A673 (cell line): Measurements from ENCODE around the gene CALCA. TPM values are rescaled to one million over a fixed set of nuclear protein-coding genes. Genes with fewer than 3 reads are reported as not detected.

ENCODE experiments used
- BruUV-seq: library from RNA; stranded (reverse); fragments of 400-500 nt; replicated peaks from 2 replicates; lab custom pipeline; 2021; lab: Mats Ljungman, UMichigan
- CTCF ChIA-PET: fragments of 300-600 bp; sonication (Branson Sonifier 250); formaldehyde crosslinking; loops from one replicate; lab custom pipeline; 2022; ENCODE audit warnings: antibody characterized with exemption; lab: Charles Lee
- POLR2A ChIA-PET: fragments of 300-600 bp; sonication (Branson Sonifier 250); formaldehyde crosslinking; loops from one replicate; lab custom pipeline; 2022; ENCODE audit warnings: antibody characterized with exemption; ENCODE audit not compliant: low non-redundant PET; lab: Charles Lee
- DNase-seq: peaks from one replicate; pipeline ENCODE4 v3.0.0-alpha.2; 2015; ENCODE audit warnings: low spot score
- H3K27ac ChIP-seq: fragments of 200-600 bp; sonication (generic); 2 replicates; pipeline ENCODE4 v1.5.1; 2016; ENCODE audit warnings: mixed run types, low read depth, mild to moderate bottlenecking, mixed read lengths, antibody characterized with exemption, low read length; ENCODE audit not compliant: poor library complexity, severe bottlenecking
- H3K27me3 ChIP-seq: fragments of 200-600 bp; sonication (generic); replicated peaks from 2 replicates; pipeline ENCODE4 v1.6.1; 2017; ENCODE audit warnings: mixed run types, low read depth, mild to moderate bottlenecking, mixed read lengths, antibody characterized with exemption, low read length; ENCODE audit not compliant: insufficient read depth, poor library complexity
- H3K36me3 ChIP-seq: fragments of 200-600 bp; sonication (generic); 2 replicates; pipeline ENCODE4 v1.6.1; 2016; ENCODE audit warnings: mixed run types, mild to moderate bottlenecking, mixed read lengths, antibody characterized with exemption, low read length; ENCODE audit not compliant: insufficient read depth, poor library complexity, severe bottlenecking
- H3K4me1 ChIP-seq: fragments of 200-600 bp; sonication (generic); 2 replicates; pipeline ENCODE4 v1.6.1; 2017; ENCODE audit warnings: mixed run types, mild to moderate bottlenecking, mixed read lengths, antibody characterized with exemption, low read length; ENCODE audit not compliant: insufficient read depth, poor library complexity, severe bottlenecking
- H3K4me3 ChIP-seq: fragments of 200-600 bp; sonication (generic); 2 replicates; pipeline ENCODE4 v1.5.1; 2016; ENCODE audit warnings: low read depth, mixed run types, mild to moderate bottlenecking, mixed read lengths, low read length; ENCODE audit not compliant: poor library complexity, severe bottlenecking
- H3K9me3 ChIP-seq: fragments of 200-600 bp; sonication (generic); 2 replicates; pipeline ENCODE4 v1.6.1; 2016; ENCODE audit warnings: mixed run types, low read depth, mild to moderate bottlenecking, mixed read lengths, antibody characterized with exemption, low read length; ENCODE audit not compliant: poor library complexity, severe bottlenecking
- EZH2 ChIP-seq: fragments of 200-600 bp; sonication (generic); IDR thresholded peaks from 2 replicates; pipeline ENCODE4 v1.6.1; 2017; ENCODE audit warnings: borderline replicate concordance, low read depth, mild to moderate bottlenecking, mixed read lengths, antibody characterized with exemption, low read length; ENCODE audit not compliant: poor library complexity, severe bottlenecking
- intact Hi-C: fragments of 100-400 bp; cut with micrococcal nuclease; formaldehyde crosslinking; loops from one replicate; pipeline ENCODE4 v1.10.0; 2022; ENCODE audit not compliant: unreplicated experiment
- total RNA-seq: library from RNA; stranded (reverse); gene quantifications from 2 replicates; pipeline ENCODE4 v1.2.3, GENCODE V29; 2021
- TF ChIP-seq, protein P1 (sequence below): fragments of 300-800, 200-600 bp; sonication (generic); conservative IDR thresholded peaks from 2 replicates; pipeline ENCODE4 v1.5.1; 2017; ENCODE audit warnings: low read depth, mild to moderate bottlenecking, antibody characterized with exemption, low read length, moderate library complexity, mixed read lengths

CALCA gene
- total RNA-seq, 1 experiment from 2014 or later, result 2.2 TPM

DNA sequence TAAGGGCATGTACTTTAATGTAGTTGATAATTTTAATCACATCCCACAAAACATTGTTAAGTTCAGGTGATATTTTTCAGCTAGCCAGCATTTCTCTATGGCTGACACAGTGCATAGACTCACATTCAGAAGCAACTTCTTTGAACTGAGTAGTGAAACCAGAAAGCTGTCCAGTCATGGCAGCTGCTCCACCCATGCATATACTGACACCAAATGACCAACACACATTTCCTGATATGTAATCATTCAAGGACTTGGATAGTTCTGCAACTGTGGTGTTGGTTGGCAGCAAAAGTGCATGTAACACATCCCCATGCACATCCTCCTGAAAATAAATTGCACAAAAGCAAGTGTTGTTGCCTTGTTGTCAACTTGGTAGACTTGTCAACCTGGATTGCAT lies 39.7 kb downstream of the CALCA start:
- Histone ChIP-seq H3K27me3 (no peaks in the 10 kb centered on the region), H3K4me3 (no peak overlapping the region), H3K27ac (no peak overlapping the region), H3K9me3 (peaks cover 10% of the 10 kb centered on the region), H3K36me3 (peaks cover 5% of the 10 kb centered on the region), H3K4me1 (peaks cover 17% of the 10 kb centered on the region)
- intact Hi-C loops, result no loop called here
- no TSS peak for BruUV-seq
- DNase-seq, result no peak
- CTCF ChIA-PET, result no interaction called here
- TF ChIP-seq EZH2, result no peak
- TF ChIP-seq, protein P1, sequence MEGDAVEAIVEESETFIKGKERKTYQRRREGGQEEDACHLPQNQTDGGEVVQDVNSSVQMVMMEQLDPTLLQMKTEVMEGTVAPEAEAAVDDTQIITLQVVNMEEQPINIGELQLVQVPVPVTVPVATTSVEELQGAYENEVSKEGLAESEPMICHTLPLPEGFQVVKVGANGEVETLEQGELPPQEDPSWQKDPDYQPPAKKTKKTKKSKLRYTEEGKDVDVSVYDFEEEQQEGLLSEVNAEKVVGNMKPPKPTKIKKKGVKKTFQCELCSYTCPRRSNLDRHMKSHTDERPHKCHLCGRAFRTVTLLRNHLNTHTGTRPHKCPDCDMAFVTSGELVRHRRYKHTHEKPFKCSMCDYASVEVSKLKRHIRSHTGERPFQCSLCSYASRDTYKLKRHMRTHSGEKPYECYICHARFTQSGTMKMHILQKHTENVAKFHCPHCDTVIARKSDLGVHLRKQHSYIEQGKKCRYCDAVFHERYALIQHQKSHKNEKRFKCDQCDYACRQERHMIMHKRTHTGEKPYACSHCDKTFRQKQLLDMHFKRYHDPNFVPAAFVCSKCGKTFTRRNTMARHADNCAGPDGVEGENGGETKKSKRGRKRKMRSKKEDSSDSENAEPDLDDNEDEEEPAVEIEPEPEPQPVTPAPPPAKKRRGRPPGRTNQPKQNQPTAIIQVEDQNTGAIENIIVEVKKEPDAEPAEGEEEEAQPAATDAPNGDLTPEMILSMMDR, result no peak
- POLR2A ChIA-PET, result no interaction called here

DNA sequence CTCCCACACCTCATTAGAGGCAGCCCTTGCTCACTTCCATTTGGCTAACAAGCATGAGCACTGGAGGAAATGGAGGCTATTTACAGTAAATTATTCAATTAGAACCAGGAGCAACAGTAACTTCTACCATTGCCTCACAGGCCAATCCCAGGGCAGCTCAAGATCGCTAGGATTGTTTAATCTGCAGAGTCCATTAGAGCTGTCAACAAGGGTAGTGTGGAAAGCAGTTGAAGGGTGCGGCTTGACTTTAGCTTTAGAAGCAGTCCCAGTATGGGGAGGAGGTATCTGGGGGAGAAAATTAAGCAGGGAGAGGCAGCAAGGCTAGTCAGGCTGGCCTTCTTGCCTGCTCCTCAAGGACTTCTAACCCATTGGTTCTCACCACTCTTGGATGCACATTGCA lies 41.8 kb downstream of the CALCA start:
- H3K27ac ChIP-seq, result peak overlapping the region; percentile 42
- CTCF ChIA-PET, result interaction anchor here (0.6 to 1.2 kb wide), 2 partner anchors 22 kb away, joined by 3 to 6 read pairs; no protein-coding TSS in a partner anchor
- DNase-seq, result peak; percentile 86
- peaks cover 10% of the 10 kb centered on the region for H3K9me3 ChIP-seq
- H3K4me1 ChIP-seq, result peaks cover 12% of the 10 kb centered on the region
- no peak overlapping the region for H3K4me3 ChIP-seq
- peaks cover 5% of the 10 kb centered on the region for H3K36me3 ChIP-seq
- no peak for TF ChIP-seq EZH2
- TF ChIP-seq, protein P1, result no peak
- no peaks in the 10 kb centered on the region for H3K27me3 ChIP-seq
- intact Hi-C loops, result no loop called here
- POLR2A ChIA-PET, result no interaction called here
- BruUV-seq, result no TSS peak

DNA sequence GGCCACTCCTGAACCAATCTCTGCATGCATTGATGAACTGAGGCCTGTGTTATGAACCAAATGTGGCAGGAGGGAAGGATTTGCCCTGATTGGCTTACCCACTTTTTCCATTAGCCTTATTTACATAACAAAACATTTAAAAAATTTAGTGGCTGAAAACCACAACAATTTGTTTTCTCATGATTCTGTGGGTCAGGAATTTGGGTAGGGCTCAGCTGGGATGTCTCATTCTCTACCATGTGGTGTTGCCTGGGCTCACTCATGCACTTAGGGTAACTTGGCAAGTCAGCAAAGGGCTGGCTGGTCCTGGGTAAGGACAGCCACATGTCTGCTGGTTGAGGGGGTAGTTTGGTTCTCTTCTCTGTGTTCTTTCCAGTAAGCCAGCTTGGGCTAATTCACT lies 45.0 kb downstream of the CALCA start:
- no peaks in the 10 kb centered on the region for H3K36me3 ChIP-seq
- no peak for DNase-seq
- intact Hi-C loops, result no loop called here
- TF ChIP-seq, protein P1, result no peak
- TF ChIP-seq EZH2, result no peak
- peaks cover 9% of the 10 kb centered on the region for H3K4me1 ChIP-seq
- H3K4me3 ChIP-seq, result no peak overlapping the region
- H3K27ac ChIP-seq, result no peak overlapping the region
- H3K27me3 ChIP-seq, result no peaks in the 10 kb centered on the region
- ChIA-PET CTCF (no interaction called here), POLR2A (no interaction called here)
- H3K9me3 ChIP-seq, result peaks cover 6% of the 10 kb centered on the region
- BruUV-seq, result no TSS peak
